Measurements from ENCODE around the gene RPL13.

RPL13 gene

GRCh38 chr16:89519881-89520280, 40.6 kb upstream of the RPL13 start:
- Histone ChIP-seq H2BK5ac (ENCODE audit: low read depth, low read length, poor library complexity, severe bottlenecking) (no peak overlapping the region), H2AK5ac (ENCODE audit: low read length, severe bottlenecking) (no peak overlapping the region), H3K4ac (ENCODE audit: low read depth in 1 of 2, low read length in 2 of 2) (no peak overlapping the region), H3K4me3 (ENCODE audit: insufficient read depth in 1 of 2, low read depth in 1 of 2, low read length in 2 of 2) (no peak overlapping the region), H2BK15ac (ENCODE audit: low read depth, poor library complexity, severe bottlenecking) (no peak overlapping the region), H3K14ac (ENCODE audit: low read length in 2 of 2) (no peak overlapping the region), H3K18ac (ENCODE audit: low read depth in 1 of 2, low read length in 2 of 2) (no peak overlapping the region), H3K27ac (ENCODE audit: low read length, poor library complexity, severe bottlenecking) (no peak overlapping the region), H2BK12ac (ENCODE audit: low read length in 2 of 2) (no peak overlapping the region), H3K79me1 (replicated peaks; ENCODE audit: low read length, poor library complexity, severe bottlenecking) (peaks cover 46% of the 10 kb centered on the region), H3K9me3 (ENCODE audit: control insufficient read depth, low read length) (no peaks in the 10 kb centered on the region), H4K8ac (ENCODE audit: low read length) (no peak overlapping the region), H2BK120ac (ENCODE audit: low read depth, low read length) (no peak overlapping the region), H2AFZ (ENCODE audit: low read depth, low read length) (no peak overlapping the region), H3K9ac (ENCODE audit: low read length) (no peak overlapping the region), H3K4me1 (ENCODE audit: control insufficient read depth, insufficient read depth, low read depth, low read length) (no peaks in the 10 kb centered on the region), H3K27me3 (ENCODE audit: control insufficient read depth in 1 of 2, insufficient read depth in 1 of 2, low read length in 2 of 2) (no peaks in the 10 kb centered on the region), H3K23ac (ENCODE audit: low read length in 2 of 2) (no peak overlapping the region), H3K4me2 (ENCODE audit: low read length, poor library complexity, severe bottlenecking) (no peak overlapping the region), H4K91ac (ENCODE audit: low read length) (no peak overlapping the region), H3K36me3 (ENCODE audit: control insufficient read depth in 1 of 2, insufficient read depth in 2 of 2, low read depth in 1 of 2, low read length in 2 of 2) (peaks cover 90 to 96% of the 10 kb centered on the region in 2 experiments)
- DNase-seq = no peak
- 98% methylated on average over 14 of the region's 15 CpGs for WGBS

- H2BK12ac ChIP-seq (ENCODE audit: low read length in 2 of 2) = no peak overlapping the region
- H3K4me2 ChIP-seq (ENCODE audit: low read length, poor library complexity, severe bottlenecking) = no peak overlapping the region
- H4K8ac ChIP-seq (ENCODE audit: low read length) = no peak overlapping the region
- peaks cover 4% of the 10 kb centered on the region for H3K4me1 ChIP-seq (ENCODE audit: control insufficient read depth, insufficient read depth, low read depth, low read length)
- no peaks in the 10 kb centered on the region for H3K27me3 ChIP-seq (ENCODE audit: control insufficient read depth in 1 of 2, insufficient read depth in 1 of 2, low read length in 2 of 2)
- H2BK5ac ChIP-seq (ENCODE audit: low read depth, low read length, poor library complexity, severe bottlenecking) = no peak overlapping the region
- no peak for DNase-seq
- no peak overlapping the region for H3K23ac ChIP-seq (ENCODE audit: low read length in 2 of 2)
- no peak overlapping the region for H2AK5ac ChIP-seq (ENCODE audit: low read length, severe bottlenecking)
- no peak overlapping the region for H3K4me3 ChIP-seq (ENCODE audit: insufficient read depth in 1 of 2, low read depth in 1 of 2, low read length in 2 of 2)
- peaks cover 82 to 100% of the 10 kb centered on the region in 2 experiments for H3K36me3 ChIP-seq (ENCODE audit: control insufficient read depth in 1 of 2, insufficient read depth in 2 of 2, low read depth in 1 of 2, low read length in 2 of 2)
- no peak overlapping the region for H4K91ac ChIP-seq (ENCODE audit: low read length)
- no peak overlapping the region for H2BK120ac ChIP-seq (ENCODE audit: low read depth, low read length)
- no peak overlapping the region for H3K4ac ChIP-seq (ENCODE audit: low read depth in 1 of 2, low read length in 2 of 2)
- H3K9me3 ChIP-seq (ENCODE audit: control insufficient read depth, low read length) = no peaks in the 10 kb centered on the region
- H3K79me1 ChIP-seq (replicated peaks; ENCODE audit: low read length, poor library complexity, severe bottlenecking) = peaks cover 40% of the 10 kb centered on the region
- H3K18ac ChIP-seq (ENCODE audit: low read depth in 1 of 2, low read length in 2 of 2) = no peak overlapping the region
- H2AFZ ChIP-seq (ENCODE audit: low read depth, low read length) = no peak overlapping the region
- no peak overlapping the region for H3K9ac ChIP-seq (ENCODE audit: low read length)
- no peak overlapping the region for H3K27ac ChIP-seq (ENCODE audit: low read length, poor library complexity, severe bottlenecking)
- 94% methylated on average over 31 of the region's 31 CpGs for WGBS
- H2BK15ac ChIP-seq (ENCODE audit: low read depth, poor library complexity, severe bottlenecking) = no peak overlapping the region
- no peak overlapping the region for H3K14ac ChIP-seq (ENCODE audit: low read length in 2 of 2)
Measured at GRCh38 chr16:89522287-89522686, 38.2 kb upstream of the RPL13 start.

GRCh38 chr16:89523680-89524344, 36.7 kb upstream of the RPL13 start:
- no peak overlapping the region for H2BK120ac ChIP-seq (ENCODE audit: low read depth, low read length)
- H3K4me2 ChIP-seq (ENCODE audit: low read length, poor library complexity, severe bottlenecking) = no peak overlapping the region
- no peak overlapping the region for H3K4me3 ChIP-seq (ENCODE audit: insufficient read depth in 1 of 2, low read depth in 1 of 2, low read length in 2 of 2)
- no peak overlapping the region for H3K27ac ChIP-seq (ENCODE audit: low read length, poor library complexity, severe bottlenecking)
- peaks cover 80 to 97% of the 10 kb centered on the region in 2 experiments for H3K36me3 ChIP-seq (ENCODE audit: control insufficient read depth in 1 of 2, insufficient read depth in 2 of 2, low read depth in 1 of 2, low read length in 2 of 2)
- H3K23ac ChIP-seq (ENCODE audit: low read length in 2 of 2) = no peak overlapping the region
- no peak overlapping the region for H2AK5ac ChIP-seq (ENCODE audit: low read length, severe bottlenecking)
- no peak overlapping the region for H2BK5ac ChIP-seq (ENCODE audit: low read depth, low read length, poor library complexity, severe bottlenecking)
- WGBS = 96% methylated on average over 32 of the region's 32 CpGs
- H2BK15ac ChIP-seq (ENCODE audit: low read depth, poor library complexity, severe bottlenecking) = no peak overlapping the region
- no peak overlapping the region for H2BK12ac ChIP-seq (ENCODE audit: low read length in 2 of 2)
- no peak overlapping the region for H3K9ac ChIP-seq (ENCODE audit: low read length)
- H3K4ac ChIP-seq (ENCODE audit: low read depth in 1 of 2, low read length in 2 of 2) = no peak overlapping the region
- DNase-seq = no peak
- H3K79me1 ChIP-seq (replicated peaks; ENCODE audit: low read length, poor library complexity, severe bottlenecking) = peaks cover 34% of the 10 kb centered on the region
- H2AFZ ChIP-seq (ENCODE audit: low read depth, low read length) = no peak overlapping the region
- no peak overlapping the region for H4K8ac ChIP-seq (ENCODE audit: low read length)
- no peak overlapping the region for H3K18ac ChIP-seq (ENCODE audit: low read depth in 1 of 2, low read length in 2 of 2)
- no peaks in the 10 kb centered on the region for H3K9me3 ChIP-seq (ENCODE audit: control insufficient read depth, low read length)
- no peak overlapping the region for H3K14ac ChIP-seq (ENCODE audit: low read length in 2 of 2)
- no peak overlapping the region for H4K91ac ChIP-seq (ENCODE audit: low read length)
- peaks cover 4% of the 10 kb centered on the region for H3K4me1 ChIP-seq (ENCODE audit: control insufficient read depth, insufficient read depth, low read depth, low read length)
- H3K27me3 ChIP-seq (ENCODE audit: control insufficient read depth in 1 of 2, insufficient read depth in 1 of 2, low read length in 2 of 2) = no peaks in the 10 kb centered on the region

GRCh38 chr16:89525146-89525913, 35.2 kb upstream of the RPL13 start:
- Histone ChIP-seq H3K36me3 (ENCODE audit: control insufficient read depth in 1 of 2, insufficient read depth in 2 of 2, low read depth in 1 of 2, low read length in 2 of 2) (peaks cover 80 to 94% of the 10 kb centered on the region in 2 experiments), H3K23ac (ENCODE audit: low read length in 2 of 2) (no peak overlapping the region)
- 93% methylated on average over 19 of the region's 20 CpGs for WGBS

More at GRCh38 chr16:89525146-89525913, 35.2 kb upstream of the RPL13 start:
- H2BK12ac ChIP-seq (ENCODE audit: low read length in 2 of 2) = no peak overlapping the region
- no peak overlapping the region for H3K14ac ChIP-seq (ENCODE audit: low read length in 2 of 2)
- H3K18ac ChIP-seq (ENCODE audit: low read depth in 1 of 2, low read length in 2 of 2) = no peak overlapping the region
- no peak overlapping the region for H3K27ac ChIP-seq (ENCODE audit: low read length, poor library complexity, severe bottlenecking)
- H3K4me2 ChIP-seq (ENCODE audit: low read length, poor library complexity, severe bottlenecking) = no peak overlapping the region
- H3K9ac ChIP-seq (ENCODE audit: low read length) = no peak overlapping the region
- no peak overlapping the region for H2AK5ac ChIP-seq (ENCODE audit: low read length, severe bottlenecking)
- no peak overlapping the region for H3K4ac ChIP-seq (ENCODE audit: low read depth in 1 of 2, low read length in 2 of 2)
- no peak overlapping the region for H4K91ac ChIP-seq (ENCODE audit: low read length)
- H3K4me3 ChIP-seq (ENCODE audit: insufficient read depth in 1 of 2, low read depth in 1 of 2, low read length in 2 of 2) = no peak overlapping the region
- H2BK120ac ChIP-seq (ENCODE audit: low read depth, low read length) = no peak overlapping the region
- H4K8ac ChIP-seq (ENCODE audit: low read length) = no peak overlapping the region
- peaks cover 34% of the 10 kb centered on the region for H3K79me1 ChIP-seq (replicated peaks; ENCODE audit: low read length, poor library complexity, severe bottlenecking)
- H3K4me1 ChIP-seq (ENCODE audit: control insufficient read depth, insufficient read depth, low read depth, low read length) = peaks cover 4% of the 10 kb centered on the region
- no peaks in the 10 kb centered on the region for H3K9me3 ChIP-seq (ENCODE audit: control insufficient read depth, low read length)
- H2BK5ac ChIP-seq (ENCODE audit: low read depth, low read length, poor library complexity, severe bottlenecking) = no peak overlapping the region
- H2AFZ ChIP-seq (ENCODE audit: low read depth, low read length) = no peak overlapping the region
- H2BK15ac ChIP-seq (ENCODE audit: low read depth, poor library complexity, severe bottlenecking) = no peak overlapping the region
- no peak for DNase-seq
- no peaks in the 10 kb centered on the region for H3K27me3 ChIP-seq (ENCODE audit: control insufficient read depth in 1 of 2, insufficient read depth in 1 of 2, low read length in 2 of 2)

All from mesenchymal stem cell (in vitro differentiated cells and primary cell).